NCI-H1417 (cell line): Measurements from ENCODE around the gene SLC4A8.
A peak's percentile ranks its signal among the peaks of the same experiment; 100 is the strongest.
"Not testable (repeated sequence)": the region's sequence is repeated elsewhere in the genome, so short reads cannot be mapped to it uniquely, and the experiment has no call there.

Experiments
- DNase-seq, 3 experiments: peaks; one replicate each; lab custom pipeline; 2025; lab: John Stamatoyannopoulos, UW

Gene SLC4A8

DNA sequence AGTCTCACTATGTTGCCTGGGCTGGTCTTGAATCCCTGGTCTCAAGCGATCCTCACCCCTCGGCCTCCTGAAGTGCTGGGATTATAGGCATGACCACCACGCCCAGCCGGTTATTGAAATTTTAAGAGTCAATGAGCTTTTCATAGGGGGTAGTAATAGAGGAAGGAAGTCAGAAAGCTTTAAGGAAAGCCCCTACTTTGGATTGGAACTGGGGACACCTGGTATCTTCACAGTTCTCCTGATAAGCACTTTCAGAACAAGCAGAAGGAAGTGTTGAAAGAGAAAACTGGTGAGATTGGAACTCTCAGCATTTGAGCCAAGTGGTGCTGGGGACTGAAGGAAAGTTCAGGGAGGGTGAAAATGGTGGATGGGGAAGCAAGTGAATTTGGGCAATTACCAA, 5.1 kb downstream of the SLC4A8 start:
- DNase-seq = no peak

DNA sequence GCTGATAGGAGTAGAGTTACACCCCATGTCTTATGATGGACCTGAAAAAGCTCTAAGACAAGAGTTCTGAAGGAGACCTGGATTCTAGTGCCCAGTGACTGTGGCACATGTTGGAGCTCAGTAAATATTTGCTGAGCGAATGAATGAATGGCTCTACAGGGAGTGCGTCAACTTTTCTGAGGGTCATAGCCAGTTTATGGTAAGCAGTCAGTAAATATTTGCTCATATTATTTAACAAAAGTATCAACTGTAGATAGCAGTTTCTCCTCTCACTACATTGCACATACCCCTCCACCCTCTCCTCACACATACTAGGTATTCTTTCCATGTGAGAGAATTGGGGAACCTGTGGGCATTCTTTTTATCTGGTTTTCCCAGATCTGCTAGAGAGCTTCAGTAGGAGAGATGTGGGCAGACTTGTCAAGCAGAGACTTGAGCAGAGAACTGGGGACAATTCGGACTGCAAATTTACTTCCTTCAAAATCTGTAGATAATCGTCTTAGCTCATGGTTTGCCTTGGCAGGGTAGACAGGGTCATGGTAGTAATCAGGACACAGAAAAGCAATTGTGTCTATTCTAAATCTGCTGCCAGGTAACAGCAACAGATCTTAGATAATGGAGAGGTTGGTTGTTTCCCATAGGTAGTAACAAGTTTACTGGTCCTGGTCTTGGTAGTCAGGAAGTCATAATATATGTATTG, 5.7 kb downstream of the SLC4A8 start:
- peak in 2 of 3 experiments; percentile 35 to 76 for DNase-seq

DNA sequence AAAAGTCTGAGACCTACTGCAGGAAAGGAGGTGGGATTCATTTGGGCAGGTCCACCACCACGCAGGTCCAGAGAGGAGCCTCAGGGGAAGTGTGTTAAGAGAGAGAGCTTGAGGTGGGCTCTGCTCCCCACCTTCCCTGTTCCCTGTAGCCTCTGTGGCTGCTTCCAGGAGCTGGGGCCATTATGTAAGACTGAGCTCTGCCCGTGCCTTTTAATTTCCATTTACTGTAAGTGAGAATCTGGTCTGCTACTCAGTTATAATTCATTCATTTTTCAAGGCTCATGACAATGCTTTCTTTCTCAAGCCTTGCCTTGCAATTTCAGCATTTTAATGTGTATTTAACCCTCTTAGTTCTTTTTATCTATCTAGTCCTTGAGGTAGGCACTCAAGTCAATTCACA, 8.3 kb downstream of the SLC4A8 start:
- DNase-seq = no peak

- peak in 1 of 3 experiments; percentile 69 for DNase-seq
Observed at GRCh38 chr12:51434305-51434704, 9.7 kb downstream of the SLC4A8 start.

DNA sequence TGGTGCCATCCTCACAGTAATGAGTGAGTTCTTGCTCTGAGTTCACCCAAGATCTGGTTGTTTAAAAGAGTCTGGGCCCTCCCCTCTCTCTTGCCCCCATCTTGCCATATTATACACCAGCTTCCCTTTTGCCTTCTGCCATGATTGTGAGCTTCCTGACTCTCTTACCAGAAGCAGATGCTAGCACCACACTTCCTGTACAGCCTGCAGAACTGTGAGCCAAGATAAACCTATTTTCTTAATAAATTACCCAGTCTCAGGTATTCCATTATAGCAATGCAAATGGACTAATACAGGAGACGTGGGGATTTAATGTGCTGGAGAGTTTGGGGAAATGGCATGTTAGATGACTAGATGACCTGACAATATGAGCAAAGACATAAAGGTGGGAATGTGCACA, 12.8 kb downstream of the SLC4A8 start:
- no peak for DNase-seq

DNA sequence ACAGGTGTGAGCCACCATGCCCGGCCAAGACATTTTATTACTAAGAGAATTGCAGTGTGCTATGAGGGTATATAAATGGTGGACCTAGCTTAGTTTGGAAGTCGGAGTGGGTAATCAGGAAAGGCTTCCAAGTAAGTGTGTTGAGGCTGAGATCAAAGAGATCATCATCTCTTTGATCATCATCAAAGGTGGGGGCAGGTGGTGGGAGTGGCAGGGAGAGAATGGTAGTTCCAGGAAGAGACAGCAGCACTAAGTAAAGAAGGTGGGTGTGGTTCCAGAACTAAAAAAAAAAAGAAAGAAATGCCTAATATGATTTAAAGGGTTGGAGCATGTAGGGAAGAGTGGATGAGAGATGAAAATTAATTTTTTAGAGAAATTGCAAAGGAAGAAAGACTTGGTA, 14.7 kb downstream of the SLC4A8 start:
- DNase-seq = no peak

GRCh38 chr12:51441583-51441982, 17.0 kb downstream of the SLC4A8 start:
- DNase-seq = no peak

- no peak for DNase-seq
Observed at GRCh38 chr12:51442324-51442723, 17.7 kb downstream of the SLC4A8 start.

- no peak for DNase-seq
Observed at GRCh38 chr12:51443573-51443972, 18.9 kb downstream of the SLC4A8 start.

GRCh38 chr12:51448618-51449256, 24.1 kb downstream of the SLC4A8 start:
- DNase-seq = no peak

GRCh38 chr12:51449580-51450246, 25.1 kb downstream of the SLC4A8 start:
- no peak for DNase-seq

DNA sequence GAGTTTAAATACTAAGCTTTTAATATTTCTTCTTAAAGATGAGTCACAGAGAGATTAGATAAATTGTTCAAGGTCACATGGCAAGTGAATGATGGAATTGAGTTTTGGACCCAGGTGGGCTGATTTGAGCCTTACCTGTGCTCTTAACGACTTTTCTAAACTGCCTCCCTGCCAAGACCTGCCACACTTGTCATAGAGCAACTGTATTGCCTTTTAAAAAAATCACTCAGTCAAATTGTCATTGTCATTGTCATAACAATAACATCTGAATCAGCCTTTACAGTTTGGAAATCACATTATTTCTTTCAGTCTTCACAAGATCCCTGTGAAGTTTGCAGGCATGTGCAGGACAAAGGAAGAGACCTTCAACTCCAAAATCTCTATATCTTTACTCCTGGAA, 25.7 kb downstream of the SLC4A8 start:
- DNase-seq = no peak

- no peak for DNase-seq
Observed at GRCh38 chr12:51450806-51451205, 26.2 kb downstream of the SLC4A8 start.

- not testable (repeated sequence) for DNase-seq
Observed at GRCh38 chr12:51454016-51454415, 29.4 kb downstream of the SLC4A8 start.

GRCh38 chr12:51455050-51455449, 30.4 kb downstream of the SLC4A8 start:
- not testable (repeated sequence) for DNase-seq

DNA sequence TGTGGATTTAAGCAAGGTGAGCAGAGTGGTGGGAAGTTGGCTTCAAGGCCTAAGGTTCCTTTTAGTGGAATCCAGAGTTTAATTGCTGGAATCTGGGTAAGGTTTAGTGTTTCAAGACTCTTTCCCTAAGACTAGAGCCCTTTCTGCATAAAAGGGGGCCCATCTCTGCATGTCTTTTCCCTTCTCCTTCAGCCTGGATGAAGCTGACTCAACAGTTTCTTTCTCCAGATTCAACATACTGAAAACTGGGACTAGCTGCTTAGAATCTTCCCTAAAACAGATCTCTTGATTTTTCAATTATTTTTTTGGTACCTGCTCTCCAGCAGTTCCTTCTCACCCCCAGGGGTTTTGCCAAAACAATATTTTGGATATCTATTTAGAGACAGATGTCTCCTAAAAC, 34.0 kb downstream of the SLC4A8 start:
- no peak for DNase-seq

GRCh38 chr12:51460519-51460918, 35.9 kb downstream of the SLC4A8 start:
- DNase-seq = no peak

GRCh38 chr12:51465491-51465890, 40.9 kb downstream of the SLC4A8 start:
- DNase-seq = no peak

DNA sequence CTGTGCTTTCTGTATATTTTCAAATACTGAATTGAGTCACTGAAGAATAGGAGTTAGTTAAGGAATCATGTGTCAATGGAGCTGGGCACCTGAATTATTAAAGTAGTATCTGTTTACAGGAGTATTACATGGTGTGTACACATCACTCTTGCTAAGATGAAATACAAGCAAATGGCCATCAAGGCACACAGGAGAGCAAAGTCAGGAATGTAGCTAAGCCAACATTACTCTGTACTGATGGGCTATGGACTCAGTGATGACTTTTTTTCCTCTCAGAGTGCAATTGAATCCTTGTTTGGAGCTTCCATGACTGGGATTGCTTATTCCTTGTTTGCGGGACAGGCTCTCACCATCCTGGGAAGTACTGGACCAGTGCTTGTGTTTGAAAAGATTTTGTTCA, 45.5 kb downstream of the SLC4A8 start:
- no peak for DNase-seq

DNA sequence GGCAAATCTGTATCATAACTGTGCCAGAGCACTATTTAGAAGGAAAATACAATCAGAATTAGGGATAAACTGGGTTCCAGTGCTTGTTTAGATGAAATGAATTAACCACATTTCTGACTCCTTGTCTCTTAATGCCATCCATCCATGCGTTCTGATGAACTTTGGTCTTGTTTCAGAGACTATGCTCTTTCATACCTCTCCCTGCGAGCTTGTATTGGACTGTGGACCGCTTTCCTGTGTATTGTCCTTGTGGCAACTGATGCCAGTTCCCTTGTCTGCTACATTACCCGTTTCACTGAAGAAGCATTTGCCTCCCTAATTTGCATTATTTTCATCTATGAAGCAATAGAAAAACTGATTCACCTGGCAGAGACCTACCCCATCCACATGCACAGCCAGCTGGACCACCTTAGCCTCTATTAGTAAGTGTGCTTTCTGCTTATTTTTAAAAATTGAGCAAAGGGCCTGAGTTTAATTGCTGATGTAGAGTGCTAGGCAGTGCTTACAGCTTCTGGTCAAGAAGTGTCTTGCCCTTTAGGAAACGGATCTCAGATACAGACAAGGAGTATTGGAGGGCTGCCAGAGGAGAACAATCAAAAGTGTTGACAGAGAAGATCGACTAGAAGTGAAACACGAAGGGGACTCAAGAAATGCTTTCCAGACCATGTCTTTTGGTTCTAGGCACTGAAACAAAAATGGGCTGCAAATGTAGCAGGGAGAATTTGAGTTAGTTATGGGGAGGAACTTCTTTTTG, 46.7 kb downstream of the SLC4A8 start:
- no peak for DNase-seq

DNA sequence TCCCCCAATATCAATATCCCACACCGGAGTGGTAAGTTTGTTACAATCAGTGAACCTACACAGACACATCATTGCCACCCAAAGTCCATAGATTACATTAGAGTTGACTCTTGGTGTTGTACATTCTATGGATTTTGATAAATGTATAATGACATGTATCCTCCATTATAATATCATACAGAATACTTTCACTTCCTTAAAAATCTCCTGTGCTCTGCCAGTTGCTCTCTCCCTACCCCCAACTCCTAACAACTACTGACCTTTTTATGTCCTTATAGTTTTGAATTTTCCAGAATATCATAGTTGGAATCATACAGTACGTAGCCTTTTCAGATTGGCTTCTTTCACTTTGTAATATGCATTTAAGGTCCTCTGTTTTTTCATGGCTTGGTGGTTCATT, 48.4 kb downstream of the SLC4A8 start:
- no peak for DNase-seq

GRCh38 chr12:51473947-51474346, 49.3 kb downstream of the SLC4A8 start:
- no peak for DNase-seq

- no peak for DNase-seq
Observed at GRCh38 chr12:51475543-51475942, 50.9 kb downstream of the SLC4A8 start.
